H54 (cell line): Measurements from ENCODE around the gene ZNF467.

Experiments used
- DNase-seq: peaks from one replicate; pipeline ENCODE4 v3.0.0; 2011; ENCODE audit warnings: low spot score, mixed read lengths; ENCODE audit not compliant: insufficient read length
- FAIRE-seq: peaks from 3 replicates; lab custom pipeline; 2011; peaks lifted over from hg19 to GRCh38; lab: Jason Lieb, UNC
- POLR2A ChIP-seq: IDR thresholded peaks from 2 replicates; pipeline ENCODE4 v1.6.1; 2011; ENCODE audit warnings: low read depth, mild to moderate bottlenecking, low read length

Gene ZNF467

DNA sequence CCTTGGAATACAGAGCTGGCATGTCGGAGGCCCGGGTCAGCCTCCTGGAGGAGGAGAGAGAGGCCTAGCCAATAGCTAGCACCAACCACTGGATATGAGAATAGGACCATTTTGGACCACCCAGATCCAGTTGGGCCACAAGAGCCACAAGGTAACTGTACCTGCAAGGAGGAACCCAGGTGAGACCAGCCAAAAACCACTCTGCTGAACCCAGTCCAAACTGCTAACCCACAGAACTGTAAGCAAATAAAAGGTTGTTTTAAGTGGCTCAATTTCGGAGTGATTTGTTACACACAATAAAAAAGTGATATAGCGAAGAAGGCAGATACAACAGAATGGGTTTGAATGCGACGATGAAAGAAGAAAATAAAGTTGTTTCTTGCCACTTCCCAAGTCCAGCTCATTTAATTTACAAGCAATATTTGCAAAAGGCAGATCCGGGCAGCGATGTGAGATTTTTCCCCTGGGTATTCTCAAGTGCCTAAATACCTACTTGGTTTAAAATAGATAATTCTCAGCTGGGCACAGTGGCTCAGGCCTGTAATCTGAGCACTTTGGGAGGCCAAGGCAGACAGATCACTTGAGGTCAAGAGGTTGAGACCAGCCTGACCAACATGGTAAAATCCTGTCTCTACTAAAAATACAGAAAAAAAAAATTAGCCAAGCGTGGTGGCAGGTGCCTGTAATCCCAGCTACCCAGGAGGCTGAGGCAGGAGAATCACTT lies 23.1 kb downstream of the ZNF467 start:
- no peak for DNase-seq
- no peak for FAIRE-seq
- no peak for TF ChIP-seq POLR2A

DNA sequence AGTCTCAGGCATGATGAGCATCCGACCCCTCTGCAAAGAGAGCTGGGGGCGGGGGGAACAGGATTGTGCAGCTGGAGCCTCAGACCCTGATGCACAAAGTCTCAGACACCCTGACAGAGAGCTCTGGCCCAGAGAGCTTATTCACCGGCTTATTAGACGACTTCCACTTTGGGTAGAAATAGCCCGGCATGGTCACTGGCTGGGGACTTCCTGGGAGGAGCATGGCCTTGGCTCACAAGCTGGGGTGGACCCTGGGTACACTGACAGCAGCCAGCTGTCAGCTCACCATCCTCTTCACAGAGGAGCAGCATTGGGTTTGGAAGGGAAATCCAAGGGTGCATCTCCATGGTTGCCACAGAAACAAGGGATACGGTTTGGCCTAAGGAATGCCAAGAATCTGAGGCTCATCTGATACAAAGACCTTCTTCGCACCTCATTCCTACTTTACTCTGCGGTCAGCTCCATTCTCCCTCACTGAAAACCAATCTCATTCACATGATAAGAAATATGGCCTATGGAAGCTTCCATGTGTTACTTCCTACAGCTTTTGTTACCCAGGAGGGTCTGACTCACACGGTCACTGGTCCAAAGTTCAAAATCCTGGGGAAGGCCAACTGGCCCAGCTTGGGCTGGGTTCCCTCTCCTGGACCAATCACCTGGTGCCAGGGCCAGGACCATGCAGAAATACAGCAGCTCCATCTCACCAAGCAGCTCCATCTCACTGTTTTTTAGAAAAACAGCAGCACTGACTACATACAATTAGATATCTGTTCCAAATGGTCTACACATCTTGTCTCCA lies 25.1 kb downstream of the ZNF467 start:
- TF ChIP-seq POLR2A = no peak
- FAIRE-seq = no peak
- DNase-seq = no peak

DNA sequence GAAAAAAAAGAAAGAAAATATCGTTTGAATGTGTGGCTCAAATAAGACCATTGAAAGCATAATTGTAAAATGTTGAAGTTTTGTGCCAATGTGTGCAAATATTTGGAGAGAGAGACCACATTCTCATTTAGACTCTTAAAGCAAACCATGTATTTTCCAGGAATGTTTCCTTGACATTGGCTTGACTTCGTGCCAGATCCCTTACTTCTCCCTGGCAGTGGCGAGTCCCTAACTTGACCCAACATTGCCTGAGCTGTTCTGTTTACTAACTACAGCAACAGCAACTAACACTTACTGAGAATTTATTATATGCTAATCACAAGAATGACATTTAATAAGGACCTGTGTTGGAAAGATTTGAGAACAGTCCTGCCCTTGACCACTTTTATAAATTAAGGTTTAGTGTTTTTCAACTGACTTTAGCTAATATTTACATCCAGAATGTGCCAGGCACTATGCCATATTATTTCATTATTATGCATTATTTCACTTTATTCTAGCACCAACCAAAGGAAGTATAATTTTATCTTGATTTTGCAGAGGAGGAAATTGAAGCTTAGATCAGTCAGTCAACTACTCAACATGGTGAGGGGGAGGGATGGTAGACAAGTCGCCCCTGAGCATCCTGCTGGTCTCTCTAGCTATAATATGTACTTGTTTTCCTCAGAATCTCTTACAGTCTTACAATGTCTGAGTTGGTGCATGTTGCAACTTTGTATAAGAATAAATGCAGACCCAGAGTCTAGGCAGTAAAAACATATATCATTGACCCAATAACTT lies 29.7 kb downstream of the ZNF467 start:
- FAIRE-seq (no peak), DNase-seq (no peak)
- TF ChIP-seq POLR2A = no peak

DNA sequence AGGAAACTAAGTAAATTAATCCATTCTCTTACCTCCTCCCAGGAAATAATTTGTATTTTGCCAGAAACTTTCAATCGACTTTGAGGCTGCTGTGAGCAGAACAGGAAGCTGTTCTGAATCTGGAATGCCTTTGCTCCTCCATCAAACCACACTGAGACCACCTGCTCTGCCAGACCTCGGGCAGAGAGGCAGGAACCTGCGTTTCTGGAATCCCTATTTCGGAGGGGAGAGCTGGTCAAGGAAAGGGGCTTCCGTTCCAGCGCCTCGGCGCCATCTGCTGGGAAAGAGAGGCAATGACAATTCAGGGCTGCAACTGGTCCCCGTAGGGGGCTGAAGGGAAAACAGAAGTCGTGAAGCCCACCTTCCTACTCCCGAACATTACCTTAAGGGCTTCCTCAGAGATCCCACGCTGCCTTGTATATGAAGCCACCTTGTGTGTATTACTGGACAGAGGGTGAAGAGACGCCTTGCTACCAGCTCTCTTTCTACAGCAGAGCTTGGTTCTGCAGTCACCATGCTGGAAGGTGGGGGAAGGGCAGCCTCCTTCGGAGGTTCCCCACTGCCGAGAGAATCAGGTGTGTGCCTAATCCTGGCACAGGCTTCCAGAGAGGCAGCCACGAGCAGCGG lies 31.2 kb downstream of the ZNF467 start:
- TF ChIP-seq POLR2A = no peak
- FAIRE-seq = no peak
- DNase-seq = peak; percentile 79

DNA sequence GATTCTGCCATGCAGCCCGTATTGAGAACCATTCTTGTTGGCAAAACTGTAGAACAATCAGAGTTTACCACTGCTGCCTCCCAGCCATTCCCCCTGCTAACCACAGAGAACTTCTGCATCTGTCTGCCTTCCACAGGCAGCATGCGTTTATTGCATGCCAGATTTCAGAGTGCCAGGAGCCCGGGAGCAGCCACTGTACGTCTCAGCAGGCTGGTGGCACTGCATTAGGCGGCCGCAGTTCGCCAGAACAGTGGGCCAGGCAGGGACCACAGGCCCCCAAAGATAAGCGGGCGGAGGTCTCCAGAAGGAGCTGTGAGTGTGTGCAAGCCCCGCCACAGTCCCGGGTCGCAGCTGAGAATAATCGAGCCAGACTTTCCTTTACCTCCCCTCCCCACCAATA lies 31.8 kb downstream of the ZNF467 start:
- FAIRE-seq (no peak), DNase-seq (peak; percentile 27)
- TF ChIP-seq POLR2A = no peak

DNA sequence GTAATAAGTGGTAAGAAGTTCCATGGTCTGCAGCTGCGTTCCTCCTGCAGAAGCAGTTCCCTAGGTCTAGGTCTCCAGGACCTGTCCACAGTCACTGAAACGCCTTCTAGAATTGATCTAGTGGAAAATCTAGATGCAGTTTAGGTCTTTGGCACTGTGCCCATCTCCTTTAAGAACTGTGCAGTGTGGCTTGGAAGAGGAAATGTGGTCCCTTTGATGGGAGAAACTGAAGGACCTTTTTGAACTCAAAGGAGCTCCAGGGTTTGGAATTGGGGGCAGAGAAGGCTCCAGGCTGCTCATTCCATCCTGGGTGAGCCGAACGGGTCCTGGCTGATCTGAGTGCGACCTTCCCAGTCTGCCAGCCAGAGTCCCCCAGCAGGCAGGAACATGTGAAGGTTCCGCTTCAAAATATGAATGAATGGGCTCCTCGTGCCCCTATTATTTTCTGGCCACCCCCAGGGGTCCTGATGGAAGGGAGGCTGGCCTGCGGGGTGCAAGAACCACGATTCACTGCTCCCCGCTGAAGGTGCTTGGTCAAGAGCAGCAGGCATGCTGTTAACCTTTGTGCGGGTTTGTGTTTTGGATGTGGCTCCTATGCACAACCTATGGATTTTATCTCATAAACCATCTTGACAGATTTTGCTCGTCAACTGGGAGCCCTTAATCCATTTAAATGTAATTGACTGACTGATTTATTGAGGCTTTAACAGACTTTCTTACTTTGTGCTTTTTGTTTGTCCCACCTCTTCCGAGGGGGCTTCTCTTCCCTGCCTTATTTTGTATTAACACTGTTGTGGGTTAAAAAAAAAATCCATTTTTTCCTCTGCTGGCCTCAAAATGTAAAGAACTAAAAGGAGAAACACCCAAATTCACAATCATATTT lies 36.7 kb downstream of the ZNF467 start:
- FAIRE-seq (no peak), DNase-seq (no peak)
- no peak for TF ChIP-seq POLR2A

DNA sequence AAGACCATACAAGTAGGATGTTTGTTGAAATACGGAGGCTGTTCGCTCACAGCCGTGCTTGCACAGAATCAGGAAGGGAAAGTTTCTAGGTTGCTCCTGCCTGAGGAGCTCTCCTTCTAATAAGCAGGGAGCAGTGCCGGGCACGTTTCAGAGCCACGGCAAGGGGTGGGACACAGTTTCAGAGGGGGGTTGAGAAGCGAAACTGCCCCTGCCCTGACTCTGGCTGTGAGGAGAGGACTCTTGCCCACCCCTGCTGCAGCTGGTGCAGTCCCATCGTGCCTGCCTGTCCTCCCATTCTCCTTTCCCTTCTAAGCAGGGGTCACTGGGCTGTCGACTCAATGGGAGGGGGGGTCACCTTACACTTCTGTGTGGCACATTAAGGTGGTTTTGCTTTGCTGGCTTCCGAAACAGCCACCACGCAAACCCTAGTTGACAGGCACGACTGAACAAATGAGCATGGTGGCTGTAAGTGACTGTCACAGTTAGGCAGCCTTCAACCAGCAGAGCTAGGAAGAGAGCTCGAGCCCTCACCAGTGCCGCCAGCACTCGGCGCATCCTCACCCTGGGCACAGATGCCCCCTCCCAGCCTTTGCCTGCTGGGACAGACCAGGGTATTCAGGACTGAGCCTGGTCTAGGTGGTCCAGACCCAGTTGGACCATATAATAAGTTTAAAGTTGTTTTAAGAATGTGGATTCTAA lies 37.5 kb downstream of the ZNF467 start:
- FAIRE-seq (no peak), DNase-seq (no peak)
- TF ChIP-seq POLR2A = no peak

DNA sequence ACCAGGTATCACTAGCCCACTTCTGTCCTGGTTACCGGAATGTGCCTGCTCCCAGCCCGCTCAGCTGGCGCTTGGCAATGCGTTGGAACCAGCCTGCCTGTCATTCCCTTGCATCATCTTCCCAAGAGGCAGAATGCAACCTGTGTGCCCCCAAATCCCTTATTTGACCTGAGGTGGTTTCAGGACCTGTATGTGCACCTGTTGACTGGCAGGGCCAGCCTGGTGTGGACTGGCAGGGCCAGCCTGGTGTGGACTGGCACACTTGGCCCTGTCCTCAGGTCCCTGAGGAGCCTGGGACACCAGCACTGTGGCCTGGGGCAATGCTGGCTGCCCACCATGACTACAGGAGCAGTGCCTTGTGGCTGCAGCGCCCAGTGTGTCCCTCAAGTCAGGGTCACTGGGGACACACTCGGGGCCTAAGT lies 38.2 kb downstream of the ZNF467 start:
- no peak for TF ChIP-seq POLR2A
- no peak for DNase-seq
- FAIRE-seq = no peak

DNA sequence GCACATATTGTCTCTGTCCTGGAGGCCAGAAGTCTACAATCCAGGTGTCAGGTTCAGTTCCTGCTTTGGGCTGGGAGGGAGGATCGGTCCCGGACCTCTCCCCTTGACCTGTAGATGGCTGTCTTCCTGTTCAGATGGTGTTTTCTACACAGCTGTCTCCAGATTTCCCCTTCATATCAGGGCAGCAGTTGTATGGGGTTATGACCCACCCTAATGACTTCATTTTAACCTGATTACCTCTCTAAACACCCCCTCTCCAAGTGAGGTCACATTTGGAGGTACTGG lies 38.7 kb downstream of the ZNF467 start:
- no peak for TF ChIP-seq POLR2A
- FAIRE-seq (no peak), DNase-seq (no peak)

DNA sequence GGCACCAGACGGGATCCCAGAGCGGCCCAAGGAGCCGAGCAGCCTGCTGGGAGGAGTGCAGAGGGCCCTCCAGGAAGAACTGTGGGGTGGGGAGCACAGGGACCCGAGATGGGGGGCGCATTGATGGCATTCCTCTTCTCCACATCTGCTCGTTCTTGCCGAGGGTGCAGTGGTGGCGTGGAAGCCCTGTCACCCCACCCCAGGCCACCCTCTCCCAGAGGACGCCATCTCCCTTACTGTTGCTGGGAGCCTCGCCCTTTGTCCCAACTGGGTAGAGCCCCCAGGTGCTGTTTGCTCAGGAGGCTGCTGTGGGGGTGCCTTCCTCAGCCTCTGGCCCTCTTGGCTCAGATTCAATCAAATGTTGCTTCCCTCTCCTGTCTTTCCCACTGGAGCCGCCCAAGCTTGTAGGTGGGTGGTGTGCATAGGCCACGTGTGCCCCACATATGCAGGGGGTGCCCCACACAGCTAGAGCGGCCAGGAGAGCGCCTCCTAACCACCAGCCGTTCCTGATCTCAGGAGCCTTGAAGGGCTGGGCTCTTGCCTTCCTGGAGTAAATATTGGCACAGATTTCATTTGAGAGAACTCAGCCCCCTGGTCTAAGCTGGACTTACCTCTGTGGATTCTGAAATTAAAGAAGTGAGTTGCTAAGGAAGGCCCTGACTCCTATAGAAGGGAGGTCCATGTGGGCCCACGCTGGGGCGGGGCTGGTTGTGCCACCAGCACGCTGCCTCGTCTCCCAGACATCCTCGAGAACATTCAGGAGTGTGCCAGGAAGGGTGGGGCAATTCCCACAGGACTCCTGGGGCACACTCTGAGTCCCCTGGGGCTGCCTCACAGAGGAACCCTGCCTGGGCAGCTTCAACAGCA lies 39.2 kb downstream of the ZNF467 start:
- DNase-seq = no peak
- TF ChIP-seq POLR2A = no peak
- FAIRE-seq = no peak

DNA sequence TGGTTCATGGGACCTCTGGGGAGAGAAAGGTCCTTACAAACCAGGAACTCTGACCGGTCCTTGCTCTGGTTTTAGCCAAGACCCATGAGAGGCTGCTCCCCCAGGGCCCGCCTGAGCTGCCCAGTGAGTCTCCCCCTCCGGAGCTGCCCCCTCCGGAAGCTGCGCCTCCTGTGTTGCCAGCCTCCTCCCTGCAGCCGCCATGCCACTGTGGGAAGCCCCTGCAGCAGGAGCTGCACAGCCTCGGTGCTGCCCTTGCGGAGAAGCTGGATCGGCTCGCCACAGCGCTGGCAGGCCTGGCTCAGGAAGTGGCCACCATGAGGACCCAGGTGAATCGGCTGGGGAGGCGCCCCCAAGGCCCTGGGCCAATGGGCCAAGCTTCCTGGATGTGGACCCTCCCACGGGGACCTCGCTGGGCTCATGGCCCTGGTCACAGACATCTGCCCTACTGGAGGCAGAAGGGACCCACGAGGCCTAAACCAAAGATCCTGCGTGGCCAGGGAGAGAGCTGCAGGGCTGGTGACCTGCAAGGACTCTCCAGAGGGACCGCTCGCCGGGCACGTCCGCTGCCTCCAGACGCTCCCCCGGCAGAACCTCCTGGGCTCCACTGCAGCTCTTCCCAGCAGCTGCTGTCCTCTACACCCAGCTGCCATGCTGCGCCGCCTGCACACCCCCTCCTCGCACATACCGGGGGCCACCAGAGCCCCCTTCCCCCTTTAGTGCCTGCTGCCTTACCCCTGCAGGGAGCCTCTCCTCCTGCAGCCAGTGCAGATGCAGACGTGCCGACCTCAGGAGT lies 40.1 kb downstream of the ZNF467 start:
- DNase-seq (no peak), FAIRE-seq (no peak)
- no peak for TF ChIP-seq POLR2A
